Prostate gland (tissue), 2 donors: ENCODE measurements around the gene TTC29. TPM values are rescaled to one million over a fixed set of nuclear protein-coding genes. Genes with fewer than 3 reads are reported as not detected.

Experiments
- DNase-seq: peaks from one replicate; pipeline ENCODE4 v3.0.0-alpha.2; 2019; ENCODE audit warnings: low spot score
- H3K27ac ChIP-seq, 2 donors: fragments of 200-600 bp; sonication (generic); 2 replicates each; pipeline ENCODE4 v1.5.1; 2017 to 2019
- H3K27me3 ChIP-seq: fragments of 200-600 bp; sonication (generic); replicated peaks from 2 replicates; pipeline ENCODE4 v1.5.1; 2019; ENCODE audit not compliant: insufficient read depth
- H3K36me3 ChIP-seq, 2 donors: fragments of 200-600 bp; sonication (generic); 1 replicate in 1 of 2; 2 replicates in 1 of 2; pipeline versions ENCODE4 v1.5.1 to v1.8.1; 2017 to 2019
- H3K4me1 ChIP-seq: fragments of 200-600 bp; sonication (generic); replicated peaks from 2 replicates; pipeline ENCODE4 v1.5.1; 2019
- H3K4me3 ChIP-seq, 2 donors: fragments of 200-600 bp; sonication (generic); 2 replicates each; pipeline ENCODE4 v1.5.1; 2017 to 2019
- H3K9me3 ChIP-seq: fragments of 200-600 bp; sonication (generic); 2 replicates; pipeline ENCODE4 v1.5.1; 2017
- CTCF ChIP-seq, 4 experiments: fragments of 200-600 bp in 2 of 4; fragments of 450-650 bp in 2 of 4; sonication (generic) in 2 of 4; IDR thresholded peaks; 1 replicate in 3 of 4; 2 replicates in 1 of 4; pipeline ENCODE4 v1.5.1; 2016 to 2019; ENCODE audit warnings: antibody characterized with exemption in 4 of 4, mild to moderate bottlenecking in 2 of 4, moderate library complexity in 2 of 4
- POLR2A ChIP-seq: fragments of 450-650 bp; IDR thresholded peaks from one replicate; pipeline ENCODE4 v1.6.1; 2016; ENCODE audit warnings: antibody characterized with exemption, mild to moderate bottlenecking
- POLR2AphosphoS5 ChIP-seq: sonication (generic); formaldehyde crosslinking; IDR thresholded peaks from one replicate; pipeline ENCODE4 v1.6.1; 2017; ENCODE audit warnings: antibody characterized with exemption
- WGBS: methylation state at CpG from one replicate; pipeline ENCODE4 v1.1.5; 2018; 5-methylcytosine and 5-hydroxymethylcytosine counted together
- intact Hi-C: fragments of 100-400 bp; cut with DNase I; formaldehyde crosslinking; loops from one replicate; pipeline ENCODE4 v1.14.2; 2022
- total RNA-seq, 2 donors: library from RNA; depleted of rRNA; stranded (reverse); fragments of >200 nt; gene quantifications; one replicate each; pipeline ENCODE4 v1.1.0, GENCODE V29; 2016

TTC29 gene
- total RNA-seq, 2 donors from 2014 or later = 3.1 TPM; not detected in 1

- no peaks in the 10 kb centered on the region for H3K36me3 ChIP-seq
- H3K9me3 ChIP-seq = no peaks in the 10 kb centered on the region
- WGBS = 68% methylated on average over 2 of the region's 2 CpGs
- intact Hi-C loops = no loop called here
- no peaks in the 10 kb centered on the region for H3K27me3 ChIP-seq
- H3K4me3 ChIP-seq = no peak overlapping the region
- no peak overlapping the region for H3K27ac ChIP-seq
- H3K4me1 ChIP-seq = no peaks in the 10 kb centered on the region
- no peak for DNase-seq
- no peak for TF ChIP-seq POLR2AphosphoS5
- TF ChIP-seq CTCF (IDR thresholded peaks at IDR 0.05) = no peak
- no peak for TF ChIP-seq POLR2A
These were observed 15.0 kb downstream of the TTC29 start for GRCh38 chr4:146930673-146931072.

- H3K36me3 ChIP-seq = no peaks in the 10 kb centered on the region
- H3K9me3 ChIP-seq = no peaks in the 10 kb centered on the region
- TF ChIP-seq CTCF (IDR thresholded peaks at IDR 0.05) (no peak), POLR2A (no peak), POLR2AphosphoS5 (no peak)
- no peaks in the 10 kb centered on the region for H3K4me1 ChIP-seq
- intact Hi-C loops = no loop called here
- H3K4me3 ChIP-seq = no peak overlapping the region
- H3K27me3 ChIP-seq = no peaks in the 10 kb centered on the region
- no peak overlapping the region for H3K27ac ChIP-seq
- WGBS = 69% methylated on average over 2 of the region's 2 CpGs
- no peak for DNase-seq
These were observed 18.0 kb downstream of the TTC29 start for GRCh38 chr4:146927695-146928094.

- H3K36me3 ChIP-seq = no peaks in the 10 kb centered on the region
- TF ChIP-seq POLR2A (no peak), CTCF (IDR thresholded peaks at IDR 0.05) (peak in 3 of 4 experiments; percentile 52 to 77 (median 65))
- H3K27ac ChIP-seq = no peak overlapping the region
- no peaks in the 10 kb centered on the region for H3K4me1 ChIP-seq
- H3K27me3 ChIP-seq = no peaks in the 10 kb centered on the region
- intact Hi-C loops = loop anchor here (5.0 kb wide), 1 partner anchor 569 kb away; no protein-coding TSS in a partner anchor
- H3K4me3 ChIP-seq = no peak overlapping the region
- H3K9me3 ChIP-seq = no peaks in the 10 kb centered on the region
- no peak for DNase-seq
These were observed 29.1 kb downstream of the TTC29 start for GRCh38 chr4:146916479-146917076.

DNA sequence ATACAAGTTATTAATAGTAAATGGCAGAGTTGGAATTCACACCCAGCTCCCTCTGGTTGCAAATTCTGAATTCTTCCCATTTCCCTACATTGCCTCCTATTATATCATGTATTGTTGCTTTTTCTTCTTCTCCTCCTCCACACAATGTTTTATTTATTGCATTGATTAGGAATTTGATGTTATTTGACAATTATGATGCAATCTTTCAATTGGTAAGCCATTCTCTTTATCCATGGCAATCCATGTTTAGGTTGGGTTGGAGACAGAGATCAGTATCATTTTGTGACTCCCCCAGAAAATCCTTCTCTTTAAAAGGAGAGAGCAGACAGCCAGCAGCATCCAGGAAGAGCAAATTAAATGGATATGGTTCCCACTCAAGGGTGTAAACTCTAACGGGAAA, 30.5 kb downstream of the TTC29 start:
- no peaks in the 10 kb centered on the region for H3K4me1 ChIP-seq
- H3K4me3 ChIP-seq = no peak overlapping the region
- no peaks in the 10 kb centered on the region for H3K27me3 ChIP-seq
- WGBS = 15% methylated on average over 1 of the region's 1 CpG
- no peaks in the 10 kb centered on the region for H3K9me3 ChIP-seq
- H3K36me3 ChIP-seq = no peaks in the 10 kb centered on the region
- TF ChIP-seq POLR2A (no peak), POLR2AphosphoS5 (no peak), CTCF (IDR thresholded peaks at IDR 0.05) (no peak)
- no peak for DNase-seq
- intact Hi-C loops = loop anchor here (5.0 kb wide), 1 partner anchor 568 kb away; no protein-coding TSS in a partner anchor
- no peak overlapping the region for H3K27ac ChIP-seq

- no peak for DNase-seq
- intact Hi-C loops = no loop called here
- Histone ChIP-seq H3K36me3 (no peaks in the 10 kb centered on the region), H3K27ac (no peak overlapping the region), H3K9me3 (no peaks in the 10 kb centered on the region), H3K27me3 (no peaks in the 10 kb centered on the region), H3K4me1 (no peaks in the 10 kb centered on the region), H3K4me3 (no peak overlapping the region)
- 86% methylated on average over 5 of the region's 5 CpGs for WGBS
- TF ChIP-seq POLR2A (no peak), CTCF (IDR thresholded peaks at IDR 0.05) (no peak), POLR2AphosphoS5 (no peak)
These were observed 45.4 kb downstream of the TTC29 start for GRCh38 chr4:146900295-146900694.
